Measurements from ENCODE around the gene WDR81.

DNA sequence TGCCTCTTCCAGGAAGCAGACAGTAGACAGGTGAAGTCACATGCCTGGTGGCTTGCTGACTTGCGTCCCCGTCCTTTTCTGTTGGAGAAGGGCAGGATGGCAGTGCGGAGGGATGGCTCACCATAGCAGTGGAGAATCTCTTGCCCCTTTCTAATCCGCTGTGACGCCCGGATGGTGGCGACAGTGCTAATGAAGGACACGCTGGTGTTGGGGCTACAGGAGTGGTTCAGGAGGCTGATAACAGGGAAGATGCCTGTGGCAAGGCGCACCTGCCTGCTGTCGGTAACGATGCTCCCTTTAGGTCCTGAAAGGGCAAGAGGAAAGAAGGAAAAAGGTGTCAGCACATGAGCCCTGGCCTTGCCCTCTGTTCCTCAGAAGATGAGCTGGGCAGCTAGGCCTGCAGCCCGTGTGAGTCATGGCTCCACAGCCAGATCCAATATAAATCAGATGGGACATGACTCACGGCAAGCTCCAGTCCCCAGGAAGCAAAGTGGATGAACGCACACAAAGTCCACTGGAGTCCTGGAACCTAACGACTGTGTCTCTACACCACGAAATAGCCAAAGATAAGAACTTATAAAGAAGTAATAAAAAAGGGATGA, 62.9 kb downstream of the WDR81 start:
- TF ChIP-seq, protein P1, sequence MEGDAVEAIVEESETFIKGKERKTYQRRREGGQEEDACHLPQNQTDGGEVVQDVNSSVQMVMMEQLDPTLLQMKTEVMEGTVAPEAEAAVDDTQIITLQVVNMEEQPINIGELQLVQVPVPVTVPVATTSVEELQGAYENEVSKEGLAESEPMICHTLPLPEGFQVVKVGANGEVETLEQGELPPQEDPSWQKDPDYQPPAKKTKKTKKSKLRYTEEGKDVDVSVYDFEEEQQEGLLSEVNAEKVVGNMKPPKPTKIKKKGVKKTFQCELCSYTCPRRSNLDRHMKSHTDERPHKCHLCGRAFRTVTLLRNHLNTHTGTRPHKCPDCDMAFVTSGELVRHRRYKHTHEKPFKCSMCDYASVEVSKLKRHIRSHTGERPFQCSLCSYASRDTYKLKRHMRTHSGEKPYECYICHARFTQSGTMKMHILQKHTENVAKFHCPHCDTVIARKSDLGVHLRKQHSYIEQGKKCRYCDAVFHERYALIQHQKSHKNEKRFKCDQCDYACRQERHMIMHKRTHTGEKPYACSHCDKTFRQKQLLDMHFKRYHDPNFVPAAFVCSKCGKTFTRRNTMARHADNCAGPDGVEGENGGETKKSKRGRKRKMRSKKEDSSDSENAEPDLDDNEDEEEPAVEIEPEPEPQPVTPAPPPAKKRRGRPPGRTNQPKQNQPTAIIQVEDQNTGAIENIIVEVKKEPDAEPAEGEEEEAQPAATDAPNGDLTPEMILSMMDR (IDR thresholded peaks at IDR 0.05), result no peak
- TF ChIP-seq POLR2AphosphoS5 (IDR thresholded peaks at IDR 0.05; ENCODE audit: low read depth, low read length), result no peak

Measured in Panc1 (cell line).